ENCODE measurements around the gene NUP93. TPM values are rescaled to one million over a fixed set of nuclear protein-coding genes. Genes with fewer than 3 reads are reported as not detected.

Gene NUP93
- total and polyA plus RNA-seq, 2 experiments from 2014 or later, result 139 to 187 TPM

DNA sequence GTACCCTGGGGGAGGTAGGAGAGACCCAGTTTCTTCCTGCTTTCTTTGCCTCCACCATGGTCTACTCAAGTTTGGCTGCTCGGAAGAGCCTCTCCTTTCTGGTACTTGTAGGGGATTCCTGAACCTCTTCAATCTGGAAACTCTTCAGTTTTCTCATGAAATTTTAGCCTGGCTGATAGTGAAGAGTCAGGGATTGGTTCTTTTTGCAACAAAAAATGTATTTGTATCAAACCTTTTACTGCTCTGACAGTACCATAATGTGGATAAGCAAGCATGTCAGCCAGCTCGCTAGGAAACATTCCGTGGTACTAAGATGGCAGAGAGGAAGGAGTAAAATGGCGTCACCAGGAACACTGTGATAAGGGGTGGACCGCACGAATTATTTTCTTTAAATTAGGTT is 55.4 kb downstream of the NUP93 start:
- H2AFZ ChIP-seq, result no peak overlapping the region
- no peaks in the 10 kb centered on the region for H3K27me3 ChIP-seq (ENCODE audit: insufficient read depth)
- peaks cover 95% of the 10 kb centered on the region for H3K79me2 ChIP-seq (replicated peaks; ENCODE audit: insufficient read depth)
- H3K4me3 Mint-ChIP-seq, result no peak overlapping the region
- no peaks in the 10 kb centered on the region for H3K36me3 ChIP-seq (ENCODE audit: insufficient read depth)
- H4K20me1 ChIP-seq (replicated peaks; ENCODE audit: insufficient read depth), result peaks cover 6% of the 10 kb centered on the region; the same call in 1 of the 2 replicates
- no peak for ATAC-seq
- no peak for TF ChIP-seq JUNB (IDR thresholded peaks at IDR 0.05; ENCODE audit: unreplicated experiment)
- TF ChIP-seq, protein P1, sequence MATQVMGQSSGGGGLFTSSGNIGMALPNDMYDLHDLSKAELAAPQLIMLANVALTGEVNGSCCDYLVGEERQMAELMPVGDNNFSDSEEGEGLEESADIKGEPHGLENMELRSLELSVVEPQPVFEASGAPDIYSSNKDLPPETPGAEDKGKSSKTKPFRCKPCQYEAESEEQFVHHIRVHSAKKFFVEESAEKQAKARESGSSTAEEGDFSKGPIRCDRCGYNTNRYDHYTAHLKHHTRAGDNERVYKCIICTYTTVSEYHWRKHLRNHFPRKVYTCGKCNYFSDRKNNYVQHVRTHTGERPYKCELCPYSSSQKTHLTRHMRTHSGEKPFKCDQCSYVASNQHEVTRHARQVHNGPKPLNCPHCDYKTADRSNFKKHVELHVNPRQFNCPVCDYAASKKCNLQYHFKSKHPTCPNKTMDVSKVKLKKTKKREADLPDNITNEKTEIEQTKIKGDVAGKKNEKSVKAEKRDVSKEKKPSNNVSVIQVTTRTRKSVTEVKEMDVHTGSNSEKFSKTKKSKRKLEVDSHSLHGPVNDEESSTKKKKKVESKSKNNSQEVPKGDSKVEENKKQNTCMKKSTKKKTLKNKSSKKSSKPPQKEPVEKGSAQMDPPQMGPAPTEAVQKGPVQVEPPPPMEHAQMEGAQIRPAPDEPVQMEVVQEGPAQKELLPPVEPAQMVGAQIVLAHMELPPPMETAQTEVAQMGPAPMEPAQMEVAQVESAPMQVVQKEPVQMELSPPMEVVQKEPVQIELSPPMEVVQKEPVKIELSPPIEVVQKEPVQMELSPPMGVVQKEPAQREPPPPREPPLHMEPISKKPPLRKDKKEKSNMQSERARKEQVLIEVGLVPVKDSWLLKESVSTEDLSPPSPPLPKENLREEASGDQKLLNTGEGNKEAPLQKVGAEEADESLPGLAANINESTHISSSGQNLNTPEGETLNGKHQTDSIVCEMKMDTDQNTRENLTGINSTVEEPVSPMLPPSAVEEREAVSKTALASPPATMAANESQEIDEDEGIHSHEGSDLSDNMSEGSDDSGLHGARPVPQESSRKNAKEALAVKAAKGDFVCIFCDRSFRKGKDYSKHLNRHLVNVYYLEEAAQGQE (IDR thresholded peaks at IDR 0.05; ENCODE audit: unreplicated experiment), result no peak
- no peak for TF ChIP-seq ZNF114 (CRISPR knock-in tag; IDR thresholded peaks at IDR 0.05)
- TF ChIP-seq, protein P2, sequence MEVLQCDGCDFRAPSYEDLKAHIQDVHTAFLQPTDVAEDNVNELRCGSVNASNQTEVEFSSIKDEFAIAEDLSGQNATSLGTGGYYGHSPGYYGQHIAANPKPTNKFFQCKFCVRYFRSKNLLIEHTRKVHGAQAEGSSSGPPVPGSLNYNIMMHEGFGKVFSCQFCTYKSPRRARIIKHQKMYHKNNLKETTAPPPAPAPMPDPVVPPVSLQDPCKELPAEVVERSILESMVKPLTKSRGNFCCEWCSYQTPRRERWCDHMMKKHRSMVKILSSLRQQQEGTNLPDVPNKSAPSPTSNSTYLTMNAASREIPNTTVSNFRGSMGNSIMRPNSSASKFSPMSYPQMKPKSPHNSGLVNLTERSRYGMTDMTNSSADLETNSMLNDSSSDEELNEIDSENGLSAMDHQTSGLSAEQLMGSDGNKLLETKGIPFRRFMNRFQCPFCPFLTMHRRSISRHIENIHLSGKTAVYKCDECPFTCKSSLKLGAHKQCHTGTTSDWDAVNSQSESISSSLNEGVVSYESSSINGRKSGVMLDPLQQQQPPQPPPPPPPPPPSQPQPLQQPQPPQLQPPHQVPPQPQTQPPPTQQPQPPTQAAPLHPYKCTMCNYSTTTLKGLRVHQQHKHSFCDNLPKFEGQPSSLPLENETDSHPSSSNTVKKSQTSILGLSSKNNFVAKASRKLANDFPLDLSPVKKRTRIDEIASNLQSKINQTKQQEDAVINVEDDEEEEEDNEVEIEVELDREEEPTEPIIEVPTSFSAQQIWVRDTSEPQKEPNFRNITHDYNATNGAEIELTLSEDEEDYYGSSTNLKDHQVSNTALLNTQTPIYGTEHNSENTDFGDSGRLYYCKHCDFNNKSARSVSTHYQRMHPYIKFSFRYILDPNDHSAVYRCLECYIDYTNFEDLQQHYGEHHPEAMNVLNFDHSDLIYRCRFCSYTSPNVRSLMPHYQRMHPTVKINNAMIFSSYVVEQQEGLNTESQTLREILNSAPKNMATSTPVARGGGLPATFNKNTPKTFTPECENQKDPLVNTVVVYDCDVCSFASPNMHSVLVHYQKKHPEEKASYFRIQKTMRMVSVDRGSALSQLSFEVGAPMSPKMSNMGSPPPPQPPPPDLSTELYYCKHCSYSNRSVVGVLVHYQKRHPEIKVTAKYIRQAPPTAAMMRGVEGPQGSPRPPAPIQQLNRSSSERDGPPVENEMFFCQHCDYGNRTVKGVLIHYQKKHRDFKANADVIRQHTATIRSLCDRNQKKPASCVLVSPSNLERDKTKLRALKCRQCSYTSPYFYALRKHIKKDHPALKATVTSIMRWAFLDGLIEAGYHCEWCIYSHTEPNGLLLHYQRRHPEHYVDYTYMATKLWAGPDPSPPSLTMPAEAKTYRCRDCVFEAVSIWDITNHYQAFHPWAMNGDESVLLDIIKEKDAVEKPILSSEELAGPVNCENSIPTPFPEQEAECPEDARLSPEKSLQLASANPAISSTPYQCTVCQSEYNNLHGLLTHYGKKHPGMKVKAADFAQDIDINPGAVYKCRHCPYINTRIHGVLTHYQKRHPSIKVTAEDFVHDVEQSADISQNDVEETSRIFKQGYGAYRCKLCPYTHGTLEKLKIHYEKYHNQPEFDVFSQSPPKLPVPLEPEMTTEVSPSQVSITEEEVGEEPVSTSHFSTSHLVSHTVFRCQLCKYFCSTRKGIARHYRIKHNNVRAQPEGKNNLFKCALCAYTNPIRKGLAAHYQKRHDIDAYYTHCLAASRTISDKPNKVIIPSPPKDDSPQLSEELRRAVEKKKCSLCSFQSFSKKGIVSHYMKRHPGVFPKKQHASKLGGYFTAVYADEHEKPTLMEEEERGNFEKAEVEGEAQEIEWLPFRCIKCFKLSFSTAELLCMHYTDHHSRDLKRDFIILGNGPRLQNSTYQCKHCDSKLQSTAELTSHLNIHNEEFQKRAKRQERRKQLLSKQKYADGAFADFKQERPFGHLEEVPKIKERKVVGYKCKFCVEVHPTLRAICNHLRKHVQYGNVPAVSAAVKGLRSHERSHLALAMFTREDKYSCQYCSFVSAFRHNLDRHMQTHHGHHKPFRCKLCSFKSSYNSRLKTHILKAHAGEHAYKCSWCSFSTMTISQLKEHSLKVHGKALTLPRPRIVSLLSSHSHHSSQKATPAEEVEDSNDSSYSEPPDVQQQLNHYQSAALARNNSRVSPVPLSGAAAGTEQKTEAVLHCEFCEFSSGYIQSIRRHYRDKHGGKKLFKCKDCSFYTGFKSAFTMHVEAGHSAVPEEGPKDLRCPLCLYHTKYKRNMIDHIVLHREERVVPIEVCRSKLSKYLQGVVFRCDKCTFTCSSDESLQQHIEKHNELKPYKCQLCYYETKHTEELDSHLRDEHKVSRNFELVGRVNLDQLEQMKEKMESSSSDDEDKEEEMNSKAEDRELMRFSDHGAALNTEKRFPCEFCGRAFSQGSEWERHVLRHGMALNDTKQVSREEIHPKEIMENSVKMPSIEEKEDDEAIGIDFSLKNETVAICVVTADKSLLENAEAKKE (CRISPR knock-in tag; IDR thresholded peaks at IDR 0.05), result no peak
- no peak for TF ChIP-seq ZNF331 (CRISPR knock-in tag; IDR thresholded peaks at IDR 0.05; ENCODE audit: low read depth)
- TF ChIP-seq EZH2 (IDR thresholded peaks at IDR 0.05; ENCODE audit: low read depth, unreplicated experiment), result no peak
- TF ChIP-seq STAT1 (IDR thresholded peaks at IDR 0.05; ENCODE audit: unreplicated experiment), result no peak
- TF ChIP-seq, protein P3, sequence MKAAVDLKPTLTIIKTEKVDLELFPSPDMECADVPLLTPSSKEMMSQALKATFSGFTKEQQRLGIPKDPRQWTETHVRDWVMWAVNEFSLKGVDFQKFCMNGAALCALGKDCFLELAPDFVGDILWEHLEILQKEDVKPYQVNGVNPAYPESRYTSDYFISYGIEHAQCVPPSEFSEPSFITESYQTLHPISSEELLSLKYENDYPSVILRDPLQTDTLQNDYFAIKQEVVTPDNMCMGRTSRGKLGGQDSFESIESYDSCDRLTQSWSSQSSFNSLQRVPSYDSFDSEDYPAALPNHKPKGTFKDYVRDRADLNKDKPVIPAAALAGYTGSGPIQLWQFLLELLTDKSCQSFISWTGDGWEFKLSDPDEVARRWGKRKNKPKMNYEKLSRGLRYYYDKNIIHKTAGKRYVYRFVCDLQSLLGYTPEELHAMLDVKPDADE (IDR thresholded peaks at IDR 0.05), result no peak
- no peak for TF ChIP-seq POLR2AphosphoS5 (IDR thresholded peaks at IDR 0.05; ENCODE audit: low read depth)
- no peak for TF ChIP-seq EZH2phosphoT487 (IDR thresholded peaks at IDR 0.05; ENCODE audit: unreplicated experiment)
- TF ChIP-seq, protein P4, sequence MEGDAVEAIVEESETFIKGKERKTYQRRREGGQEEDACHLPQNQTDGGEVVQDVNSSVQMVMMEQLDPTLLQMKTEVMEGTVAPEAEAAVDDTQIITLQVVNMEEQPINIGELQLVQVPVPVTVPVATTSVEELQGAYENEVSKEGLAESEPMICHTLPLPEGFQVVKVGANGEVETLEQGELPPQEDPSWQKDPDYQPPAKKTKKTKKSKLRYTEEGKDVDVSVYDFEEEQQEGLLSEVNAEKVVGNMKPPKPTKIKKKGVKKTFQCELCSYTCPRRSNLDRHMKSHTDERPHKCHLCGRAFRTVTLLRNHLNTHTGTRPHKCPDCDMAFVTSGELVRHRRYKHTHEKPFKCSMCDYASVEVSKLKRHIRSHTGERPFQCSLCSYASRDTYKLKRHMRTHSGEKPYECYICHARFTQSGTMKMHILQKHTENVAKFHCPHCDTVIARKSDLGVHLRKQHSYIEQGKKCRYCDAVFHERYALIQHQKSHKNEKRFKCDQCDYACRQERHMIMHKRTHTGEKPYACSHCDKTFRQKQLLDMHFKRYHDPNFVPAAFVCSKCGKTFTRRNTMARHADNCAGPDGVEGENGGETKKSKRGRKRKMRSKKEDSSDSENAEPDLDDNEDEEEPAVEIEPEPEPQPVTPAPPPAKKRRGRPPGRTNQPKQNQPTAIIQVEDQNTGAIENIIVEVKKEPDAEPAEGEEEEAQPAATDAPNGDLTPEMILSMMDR (conservative IDR thresholded peaks at IDR 0.05; ENCODE audit: low read depth in 2 of 2), result no peak
- no peak for TF ChIP-seq CREB1 (CRISPR knock-in tag; IDR thresholded peaks at IDR 0.05; ENCODE audit: low read depth)
- TF ChIP-seq NANOG (IDR thresholded peaks at IDR 0.05; ENCODE audit: borderline replicate concordance), result no peak
- H3K9me2 ChIP-seq (ENCODE audit: insufficient read depth), result no peaks in the 10 kb centered on the region
- no peak for DNase-seq (ENCODE audit: low spot score)
- peak overlapping the region; percentile 2; the same call in 1 of the 2 replicates for H3K27ac Mint-ChIP-seq
- H3K4me1 Mint-ChIP-seq, result peaks cover 72% of the 10 kb centered on the region
- H3K27me3 Mint-ChIP-seq (ENCODE audit: insufficient read depth, low read depth, poor library complexity), result peaks cover 6% of the 10 kb centered on the region
- no peaks in the 10 kb centered on the region for H3F3A ChIP-seq (replicated peaks; ENCODE audit: low read depth)
- no peaks in the 10 kb centered on the region for H3K36me3 Mint-ChIP-seq (ENCODE audit: low read depth)
- H3K4me2 ChIP-seq, result no peak overlapping the region
- H3K4me1 ChIP-seq (ENCODE audit: insufficient read depth), result peaks cover 81% of the 10 kb centered on the region
- no peaks in the 10 kb centered on the region for H3K9me3 Mint-ChIP-seq
- no peak overlapping the region for H3K4me3 ChIP-seq
- no peak overlapping the region for H3K27ac ChIP-seq (ENCODE audit: low read depth)

Data from GM23338 (cell line).